Subcutaneous adipose tissue (tissue), 4 donors: Measurements from ENCODE around the gene USP31. TPM values are rescaled to one million over a fixed set of nuclear protein-coding genes. Genes with fewer than 3 reads are reported as not detected.

Experiments
- CTCF ChIP-seq: fragments of 450-650 bp; IDR thresholded peaks from one replicate; pipeline ENCODE4 v1.5.1; 2016; ENCODE audit warnings: low read depth, mild to moderate bottlenecking, control low read depth, antibody characterized with exemption, moderate library complexity
- total RNA-seq, 4 donors: library from RNA; depleted of rRNA; stranded (reverse); fragments of >200 nt; gene quantifications; one replicate each; pipeline ENCODE4 v1.1.0, GENCODE V29; 2016

The USP31 gene
- total RNA-seq, 4 donors from 2014 or later: 6.3 to 18.6 (median 13.2) TPM

GRCh38 chr16:23058576-23058975, 90.7 kb downstream of the USP31 start:
- TF ChIP-seq CTCF: no peak

- TF ChIP-seq CTCF: no peak
Observed at GRCh38 chr16:23057013-23057596, 92.1 kb downstream of the USP31 start.

GRCh38 chr16:23055481-23055880, 93.8 kb downstream of the USP31 start:
- TF ChIP-seq CTCF: no peak

- TF ChIP-seq CTCF: no peak
Observed at GRCh38 chr16:23052908-23053580, 96.2 kb downstream of the USP31 start.

GRCh38 chr16:23052221-23052620, 97.0 kb downstream of the USP31 start:
- no peak for TF ChIP-seq CTCF

GRCh38 chr16:23051587-23051986, 97.7 kb downstream of the USP31 start:
- no peak for TF ChIP-seq CTCF

GRCh38 chr16:23048164-23048563, 101.1 kb downstream of the USP31 start:
- no peak for TF ChIP-seq CTCF
